ENCODE measurements around the gene BPIFB3. TPM values are rescaled to one million over a fixed set of nuclear protein-coding genes. Genes with fewer than 3 reads are reported as not detected.

Gene BPIFB3
- total RNA-seq, 1 experiment from 2014 or later, result not detected

DNA sequence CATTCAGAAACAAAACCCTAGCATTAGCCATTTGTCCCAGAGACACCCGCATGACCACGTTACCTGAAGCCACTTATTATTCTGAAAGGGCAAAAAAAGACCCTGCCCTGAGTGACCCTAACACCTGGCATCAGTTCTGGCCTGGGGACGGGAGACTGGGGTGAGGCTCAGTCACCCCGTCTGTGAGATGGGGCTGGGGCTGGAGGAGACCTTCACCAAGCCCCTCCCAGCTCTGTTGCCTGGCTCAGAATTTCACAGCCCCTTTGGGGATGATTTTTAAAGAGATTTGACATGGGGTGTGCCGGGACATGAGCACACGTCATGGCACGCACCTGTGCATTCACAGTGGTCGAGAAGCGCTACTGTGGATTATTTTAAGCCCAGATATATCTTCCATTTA is 23.6 kb upstream of the BPIFB3 start:
- Histone ChIP-seq H3K4me1 (no peaks in the 10 kb centered on the region), H3K36me3 (ENCODE audit: control insufficient read depth, insufficient read depth, low read length) (no peaks in the 10 kb centered on the region), H3K4me3 (ENCODE audit: low read depth, low read length) (no peak overlapping the region), H3K27me3 (replicated peaks; ENCODE audit: control insufficient read depth, insufficient read depth, low read length) (no peaks in the 10 kb centered on the region), H3K9me3 (peaks cover 10% of the 10 kb centered on the region; the same call in 1 of the 2 replicates)
- DNase-seq, result no peak
- ChIA-PET CTCF (no interaction called here), POLR2A (no interaction called here)
- intact Hi-C loops (cut with micrococcal nuclease; ENCODE audit: unreplicated experiment), result no loop called here
- no peak overlapping the region for H3K27ac Mint-ChIP-seq (ENCODE audit: unreplicated experiment)
- no peak overlapping the region for H3K4me3 Mint-ChIP-seq (ENCODE audit: unreplicated experiment)
- no peaks in the 10 kb centered on the region for H3K36me3 Mint-ChIP-seq (ENCODE audit: insufficient read depth, unreplicated experiment)
- no peaks in the 10 kb centered on the region for H3K4me1 Mint-ChIP-seq (ENCODE audit: low read depth, unreplicated experiment)
- peaks cover 11% of the 10 kb centered on the region for H3K27me3 Mint-ChIP-seq (ENCODE audit: insufficient read depth, unreplicated experiment)
- H3K9me3 Mint-ChIP-seq (ENCODE audit: unreplicated experiment), result peaks cover 13% of the 10 kb centered on the region
- BruUV-seq (replicated peaks), result no TSS peak
- TF ChIP-seq, protein P1, sequence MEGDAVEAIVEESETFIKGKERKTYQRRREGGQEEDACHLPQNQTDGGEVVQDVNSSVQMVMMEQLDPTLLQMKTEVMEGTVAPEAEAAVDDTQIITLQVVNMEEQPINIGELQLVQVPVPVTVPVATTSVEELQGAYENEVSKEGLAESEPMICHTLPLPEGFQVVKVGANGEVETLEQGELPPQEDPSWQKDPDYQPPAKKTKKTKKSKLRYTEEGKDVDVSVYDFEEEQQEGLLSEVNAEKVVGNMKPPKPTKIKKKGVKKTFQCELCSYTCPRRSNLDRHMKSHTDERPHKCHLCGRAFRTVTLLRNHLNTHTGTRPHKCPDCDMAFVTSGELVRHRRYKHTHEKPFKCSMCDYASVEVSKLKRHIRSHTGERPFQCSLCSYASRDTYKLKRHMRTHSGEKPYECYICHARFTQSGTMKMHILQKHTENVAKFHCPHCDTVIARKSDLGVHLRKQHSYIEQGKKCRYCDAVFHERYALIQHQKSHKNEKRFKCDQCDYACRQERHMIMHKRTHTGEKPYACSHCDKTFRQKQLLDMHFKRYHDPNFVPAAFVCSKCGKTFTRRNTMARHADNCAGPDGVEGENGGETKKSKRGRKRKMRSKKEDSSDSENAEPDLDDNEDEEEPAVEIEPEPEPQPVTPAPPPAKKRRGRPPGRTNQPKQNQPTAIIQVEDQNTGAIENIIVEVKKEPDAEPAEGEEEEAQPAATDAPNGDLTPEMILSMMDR (IDR thresholded peaks at IDR 0.05; ENCODE audit: insufficient read depth in 1 of 2, low read depth in 1 of 2, low read length in 1 of 2, severe bottlenecking in 1 of 2, unreplicated experiment in 1 of 2), result no peak

DNA sequence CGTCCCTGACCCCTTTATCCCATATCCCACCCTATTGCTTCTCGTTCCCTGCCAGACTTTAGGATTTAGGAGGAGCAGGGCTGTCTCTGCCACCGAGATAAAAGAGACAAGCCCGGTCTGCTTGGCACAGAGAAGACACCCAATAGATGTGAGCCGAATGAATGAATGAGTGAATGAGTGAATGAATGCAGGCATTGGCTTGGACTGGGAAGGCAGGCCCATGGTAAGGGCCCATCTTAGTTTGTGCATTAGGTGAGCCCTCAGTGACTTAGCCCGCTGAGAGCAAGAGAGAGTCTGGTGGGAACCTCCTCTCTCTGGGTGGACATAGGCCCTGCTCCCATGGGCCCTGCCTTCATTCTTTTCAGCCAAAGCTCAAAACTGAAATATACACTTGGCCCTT is 23.1 kb upstream of the BPIFB3 start:
- H3K27me3 Mint-ChIP-seq (ENCODE audit: insufficient read depth, unreplicated experiment), result peaks cover 11% of the 10 kb centered on the region
- no peaks in the 10 kb centered on the region for H3K36me3 Mint-ChIP-seq (ENCODE audit: insufficient read depth, unreplicated experiment)
- intact Hi-C loops (cut with micrococcal nuclease; ENCODE audit: unreplicated experiment), result no loop called here
- H3K4me3 Mint-ChIP-seq (ENCODE audit: unreplicated experiment), result no peak overlapping the region
- CTCF ChIA-PET, result no interaction called here
- Histone ChIP-seq H3K36me3 (ENCODE audit: control insufficient read depth, insufficient read depth, low read length) (no peaks in the 10 kb centered on the region), H3K4me1 (no peaks in the 10 kb centered on the region), H3K9me3 (peaks cover 10% of the 10 kb centered on the region; the same call in 1 of the 2 replicates), H3K27me3 (replicated peaks; ENCODE audit: control insufficient read depth, insufficient read depth, low read length) (no peaks in the 10 kb centered on the region), H3K4me3 (ENCODE audit: low read depth, low read length) (no peak overlapping the region)
- no peaks in the 10 kb centered on the region for H3K4me1 Mint-ChIP-seq (ENCODE audit: low read depth, unreplicated experiment)
- peaks cover 13% of the 10 kb centered on the region for H3K9me3 Mint-ChIP-seq (ENCODE audit: unreplicated experiment)
- BruUV-seq (replicated peaks), result no TSS peak
- POLR2A ChIA-PET, result no interaction called here
- TF ChIP-seq, protein P1 (IDR thresholded peaks at IDR 0.05; ENCODE audit: insufficient read depth in 1 of 2, low read depth in 1 of 2, low read length in 1 of 2, severe bottlenecking in 1 of 2, unreplicated experiment in 1 of 2), result no peak
- no peak overlapping the region for H3K27ac Mint-ChIP-seq (ENCODE audit: unreplicated experiment)
- DNase-seq, result no peak

DNA sequence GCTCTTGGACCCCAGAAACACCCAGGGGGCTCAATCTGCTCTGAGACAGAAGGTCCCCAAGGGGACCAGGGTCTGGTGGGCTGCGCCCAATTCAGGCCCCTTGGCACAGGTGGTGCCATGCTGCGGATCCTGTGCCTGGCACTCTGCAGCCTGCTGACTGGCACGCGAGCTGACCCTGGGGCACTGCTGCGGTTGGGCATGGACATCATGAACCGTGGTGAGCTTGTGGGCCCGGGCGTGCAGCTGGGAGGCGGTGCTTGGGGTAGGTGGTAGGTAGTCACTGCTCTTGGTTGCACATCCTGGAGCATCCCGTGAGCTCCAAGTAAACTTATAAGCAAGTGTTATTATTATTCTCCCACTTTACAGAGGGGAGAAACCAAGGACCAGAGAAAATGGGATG is 22.2 kb upstream of the BPIFB3 start, which contains the start of gene BPIFB6:
BPIFB6 (plus strand) TSS at position 118 of the 400 bp plus-strand sequence; CDS start at position 118, 0 bp downstream.
- TF ChIP-seq, protein P1 (IDR thresholded peaks at IDR 0.05; ENCODE audit: insufficient read depth in 1 of 2, low read depth in 1 of 2, low read length in 1 of 2, severe bottlenecking in 1 of 2, unreplicated experiment in 1 of 2), result no peak
- peaks cover 11% of the 10 kb centered on the region for H3K27me3 Mint-ChIP-seq (ENCODE audit: insufficient read depth, unreplicated experiment)
- no peaks in the 10 kb centered on the region for H3K36me3 Mint-ChIP-seq (ENCODE audit: insufficient read depth, unreplicated experiment)
- H3K4me3 Mint-ChIP-seq (ENCODE audit: unreplicated experiment), result no peak within 1 kb of the TSS
- no TSS peak for BruUV-seq (replicated peaks)
- intact Hi-C loops (cut with micrococcal nuclease; ENCODE audit: unreplicated experiment), result no loop called here
- Histone ChIP-seq H3K27me3 (replicated peaks; ENCODE audit: control insufficient read depth, insufficient read depth, low read length) (no peaks in the 10 kb centered on the region), H3K9me3 (peaks cover 10% of the 10 kb centered on the region; the same call in 1 of the 2 replicates), H3K36me3 (ENCODE audit: control insufficient read depth, insufficient read depth, low read length) (no peaks in the 10 kb centered on the region), H3K4me3 (ENCODE audit: low read depth, low read length) (no peak within 1 kb of the TSS), H3K4me1 (no peaks in the 10 kb centered on the region)
- ChIA-PET CTCF (no interaction called here), POLR2A (no interaction called here)
- H3K27ac Mint-ChIP-seq (ENCODE audit: unreplicated experiment), result no peak within 1 kb of the TSS
- no peaks in the 10 kb centered on the region for H3K4me1 Mint-ChIP-seq (ENCODE audit: low read depth, unreplicated experiment)
- peaks cover 13% of the 10 kb centered on the region for H3K9me3 Mint-ChIP-seq (ENCODE audit: unreplicated experiment)
- no peak for DNase-seq

All from Caco-2 (cell line).